Stomach (tissue), 9 donors: ENCODE measurements around the gene DPP6. TPM values are rescaled to one million over a fixed set of nuclear protein-coding genes. Genes with fewer than 3 reads are reported as not detected.

Experiments
- DNase-seq, 2 donors: peaks; one replicate each; pipeline versions ENCODE4 v3.0.0 to v3.0.0-alpha.2; 2013 to 2019
- H3K27ac ChIP-seq, 5 donors: fragments of 200-600 bp in 4 of 5; sonication (generic) in 4 of 5; one replicate each; pipeline ENCODE4 v1.5.1; 2013 to 2019; ENCODE audit warnings: mild to moderate bottlenecking in 1 of 5, moderate library complexity in 1 of 5
- H3K27me3 ChIP-seq, 3 donors: fragments of 200-600 bp; sonication (generic); one replicate each; pipeline ENCODE4 v1.5.1; 2017 to 2019; ENCODE audit warnings: mixed run types in 1 of 3
- H3K36me3 ChIP-seq, 4 donors: fragments of 200-600 bp; sonication (generic); 1 replicate in 3 of 4; 2 replicates in 1 of 4; pipeline ENCODE4 v1.5.1; 2016 to 2019
- H3K4me1 ChIP-seq, 4 donors: fragments of 200-600 bp; sonication (generic); one replicate each; pipeline ENCODE4 v1.5.1; 2016 to 2019
- H3K4me3 ChIP-seq, 4 donors: fragments of 200-600 bp; sonication (generic) in 3 of 4; one replicate each; pipeline ENCODE4 v1.5.1; 2016 to 2019; ENCODE audit warnings: mild to moderate bottlenecking in 1 of 4
- H3K9me3 ChIP-seq, 4 donors: fragments of 200-600 bp; sonication (generic); one replicate each; pipeline ENCODE4 v1.5.1; 2016 to 2019
- CTCF ChIP-seq, 7 experiments: fragments of 450-650 bp in 4 of 7; fragments of 200-600 bp in 3 of 7; sonication (generic) in 3 of 7; IDR thresholded peaks; one replicate each; pipeline ENCODE4 v1.5.1; 2016 to 2019; ENCODE audit warnings: antibody characterized with exemption in 7 of 7, control low read depth in 2 of 7, mild to moderate bottlenecking in 1 of 7
- EP300 ChIP-seq: sonication (generic); formaldehyde crosslinking; IDR thresholded peaks from one replicate; pipeline ENCODE4 v1.6.1; 2017; ENCODE audit warnings: antibody characterized with exemption
- POLR2A ChIP-seq, 4 donors: fragments of 450-650 bp; IDR thresholded peaks; one replicate each; pipeline ENCODE4 v1.6.1; 2016; ENCODE audit warnings: antibody characterized with exemption in 4 of 4, control low read depth in 2 of 4, mild to moderate bottlenecking in 1 of 4, moderate library complexity in 1 of 4
- POLR2AphosphoS5 ChIP-seq, 3 donors: sonication (generic); formaldehyde crosslinking; IDR thresholded peaks; one replicate each; pipeline ENCODE4 v1.6.1; 2016; ENCODE audit warnings: antibody characterized with exemption in 3 of 3
- WGBS, 5 donors: extraction: QIAGEN DNeasy Blood & Tissue Kit in 3 of 5; methylation state at CpG; one replicate each; pipeline versions ENCODE4 v1.1.5 to v1.1.7; 2013 to 2018; 5-methylcytosine and 5-hydroxymethylcytosine counted together
- intact Hi-C: fragments of 100-400 bp; cut with DNase I; formaldehyde crosslinking; loops from one replicate; pipeline ENCODE4 v1.15.1; 2023; ENCODE audit warnings: low total_unique reads
- polyA plus RNA-seq, 3 donors: library from polyadenylated mRNA; stranded (reverse); fragments of 200-250 nt; gene quantifications; one replicate each; pipeline ENCODE4 v1.2.3, GENCODE V29; 2013
- total RNA-seq, 5 donors: library from RNA; depleted of rRNA; stranded (reverse); fragments of >200 nt; gene quantifications; one replicate each; pipeline versions ENCODE4 v1.1.0 to v1.2.3, GENCODE V29; 2014 to 2016
- donor health status: healthy with polysubstance abuse.
- donor health status: Bipolar disorder and iron deficiency.
- donor health status: healthy.

The DPP6 gene
- total and polyA plus RNA-seq, 8 donors = 0.15 to 29.8 (median 4.9) TPM

- no peak for DNase-seq
- H3K36me3 ChIP-seq = peaks cover 0 to 18% (median 0%) of the 10 kb centered on the region in 4 donors
- no peak for TF ChIP-seq POLR2AphosphoS5 (IDR thresholded peaks at IDR 0.05)
- intact Hi-C loops = no loop called here
- H3K4me1 ChIP-seq = no peaks in the 10 kb centered on the region
- no peaks in the 10 kb centered on the region for H3K27me3 ChIP-seq
- no peak overlapping the region for H3K4me3 ChIP-seq
- H3K27ac ChIP-seq = no peak overlapping the region
- 70 to 88% (median 72%) methylated on average over 3 of the region's 3 CpGs for WGBS, 5 donors
- H3K9me3 ChIP-seq = no peaks in the 10 kb centered on the region
These were observed 752.3 kb downstream of the DPP6 start for GRCh38 chr7:154804449-154804848.

GRCh38 chr7:154812027-154812426, 759.8 kb downstream of the DPP6 start:
- H3K4me1 ChIP-seq = no peaks in the 10 kb centered on the region
- intact Hi-C loops = no loop called here
- no peak for TF ChIP-seq POLR2AphosphoS5 (IDR thresholded peaks at IDR 0.05)
- TF ChIP-seq CTCF (IDR thresholded peaks at IDR 0.05) = no peak
- WGBS, 5 donors = 81 to 94% (median 93%) methylated on average over 1 of the region's 1 CpG
- H3K27ac ChIP-seq = no peak overlapping the region
- no peaks in the 10 kb centered on the region for H3K27me3 ChIP-seq
- no peak for DNase-seq
- peaks cover 0 to 22% (median 16%) of the 10 kb centered on the region in 4 donors for H3K9me3 ChIP-seq
- peaks cover 0 to 23% (median 2%) of the 10 kb centered on the region in 4 donors for H3K36me3 ChIP-seq
- no peak overlapping the region for H3K4me3 ChIP-seq

GRCh38 chr7:154817224-154817896, 765.2 kb downstream of the DPP6 start:
- TF ChIP-seq POLR2AphosphoS5 (IDR thresholded peaks at IDR 0.05) = peak in 1 of 3 donors; percentile 8
- TF ChIP-seq EP300 = no peak
- no peak overlapping the region for H3K4me3 ChIP-seq
- peaks cover 0 to 9% (median 4%) of the 10 kb centered on the region in 4 donors for H3K9me3 ChIP-seq
- intact Hi-C loops = no loop called here
- peaks cover 0 to 3% (median 0%) of the 10 kb centered on the region in 4 donors for H3K36me3 ChIP-seq
- H3K4me1 ChIP-seq = no peaks in the 10 kb centered on the region
- no peak for DNase-seq
- WGBS, 5 donors = 79 to 82% (median 80%) methylated on average over 7 of the region's 7 CpGs
- no peaks in the 10 kb centered on the region for H3K27me3 ChIP-seq
- no peak overlapping the region for H3K27ac ChIP-seq

- TF ChIP-seq EP300 (no peak), POLR2AphosphoS5 (IDR thresholded peaks at IDR 0.05) (no peak)
- no peak overlapping the region for H3K4me3 ChIP-seq
- no peak for DNase-seq
- intact Hi-C loops = no loop called here
- peaks cover 0 to 4% (median 0%) of the 10 kb centered on the region in 4 donors for H3K36me3 ChIP-seq
- H3K4me1 ChIP-seq = no peaks in the 10 kb centered on the region
- H3K27me3 ChIP-seq = peaks cover 0 to 3% (median 0%) of the 10 kb centered on the region in 3 donors
- no peak overlapping the region for H3K27ac ChIP-seq
- 50 to 71% (median 70%) methylated on average over 2 of the region's 2 CpGs for WGBS, 5 donors
- no peaks in the 10 kb centered on the region for H3K9me3 ChIP-seq
These were observed 774.8 kb downstream of the DPP6 start for GRCh38 chr7:154827007-154827406.

- peak in 2 of 7 experiments; percentile 9 to 59 for TF ChIP-seq CTCF (IDR thresholded peaks at IDR 0.05)
- no peak for TF ChIP-seq POLR2A (IDR thresholded peaks at IDR 0.05)
- no peak for TF ChIP-seq EP300
- TF ChIP-seq POLR2AphosphoS5 (IDR thresholded peaks at IDR 0.05) = no peak
- H3K4me3 ChIP-seq = no peak overlapping the region
- intact Hi-C loops = no loop called here
- DNase-seq = peak; percentile 49 to 73
- H3K36me3 ChIP-seq = peaks cover 0 to 4% (median 0%) of the 10 kb centered on the region in 4 donors
- peaks cover 0 to 3% (median 0%) of the 10 kb centered on the region in 3 donors for H3K27me3 ChIP-seq
- 54 to 72% (median 58%) methylated on average over 8 to 12 of the region's 12 CpGs for WGBS, 5 donors
- H3K27ac ChIP-seq = no peak overlapping the region
- H3K9me3 ChIP-seq = no peaks in the 10 kb centered on the region
- H3K4me1 ChIP-seq = no peaks in the 10 kb centered on the region
These were observed 780.5 kb downstream of the DPP6 start for GRCh38 chr7:154832557-154833138.

GRCh38 chr7:154836021-154836448, 783.8 kb downstream of the DPP6 start:
- DNase-seq = no peak
- WGBS, 5 donors = 61 to 70% (median 67%) methylated on average over 13 of the region's 13 CpGs
- Histone ChIP-seq H3K4me3 (no peak overlapping the region), H3K36me3 (peaks cover 0 to 1% (median 0%) of the 10 kb centered on the region in 4 donors), H3K9me3 (no peaks in the 10 kb centered on the region), H3K4me1 (no peaks in the 10 kb centered on the region), H3K27me3 (peaks cover 0 to 9% (median 0%) of the 10 kb centered on the region in 3 donors), H3K27ac (no peak overlapping the region)
- intact Hi-C loops = no loop called here
- no peak for TF ChIP-seq EP300
- TF ChIP-seq POLR2A (IDR thresholded peaks at IDR 0.05) = no peak
- no peak for TF ChIP-seq CTCF (IDR thresholded peaks at IDR 0.05)
- no peak for TF ChIP-seq POLR2AphosphoS5 (IDR thresholded peaks at IDR 0.05)
